LoVo (cell line): ENCODE data around the gene ZSCAN1.

Experiments used
- DNase-seq: peaks from one replicate; pipeline ENCODE4 v3.0.0-alpha.2; 2016; ENCODE audit warnings: low spot score

ZSCAN1 gene

GRCh38 chr19:58040751-58041525 lies 7.1 kb downstream of the ZSCAN1 start:
- no peak for DNase-seq

GRCh38 chr19:58042495-58043340 lies 8.9 kb downstream of the ZSCAN1 start:
- no peak for DNase-seq

- DNase-seq, result no peak
Observed at GRCh38 chr19:58044391-58044790, 10.6 kb downstream of the ZSCAN1 start.

GRCh38 chr19:58044886-58045285 lies 11.1 kb downstream of the ZSCAN1 start:
- DNase-seq, result no peak

GRCh38 chr19:58045411-58046050 lies 11.7 kb downstream of the ZSCAN1 start:
- no peak for DNase-seq

- DNase-seq, result no peak
Observed at GRCh38 chr19:58046856-58047255, 13.0 kb downstream of the ZSCAN1 start.

- no peak for DNase-seq
Observed at GRCh38 chr19:58047672-58048071, 13.8 kb downstream of the ZSCAN1 start.

- no peak for DNase-seq
Observed at GRCh38 chr19:58052256-58052655, 18.4 kb downstream of the ZSCAN1 start.

GRCh38 chr19:58053480-58054156 lies 19.8 kb downstream of the ZSCAN1 start:
- DNase-seq, result no peak

GRCh38 chr19:58054901-58055874 lies 21.4 kb downstream of the ZSCAN1 start:
- DNase-seq, result no peak

- no peak for DNase-seq
Observed at GRCh38 chr19:58056261-58056660, 22.4 kb downstream of the ZSCAN1 start.

- no peak for DNase-seq
Observed at GRCh38 chr19:58056861-58057260, 23.0 kb downstream of the ZSCAN1 start.

- no peak for DNase-seq
Observed at GRCh38 chr19:58058467-58058866, 24.6 kb downstream of the ZSCAN1 start.

GRCh38 chr19:58059003-58059670 lies 25.3 kb downstream of the ZSCAN1 start, which contains the start of gene ZNF135:
Gene ZNF135 (plus strand): TSS chr19:58059282. CDS start chr19:58060003, 721 bp downstream.
- no peak for DNase-seq

- no peak for DNase-seq
Observed at GRCh38 chr19:58059671-58060078, 25.9 kb downstream of the ZSCAN1 start.

- DNase-seq, result no peak
Observed at GRCh38 chr19:58060231-58060630, 26.4 kb downstream of the ZSCAN1 start.

GRCh38 chr19:58063712-58064111 lies 29.9 kb downstream of the ZSCAN1 start:
- no peak for DNase-seq

GRCh38 chr19:58067240-58067912 lies 33.6 kb downstream of the ZSCAN1 start:
- no peak for DNase-seq

- no peak for DNase-seq
Observed at GRCh38 chr19:58079792-58080191, 46.0 kb downstream of the ZSCAN1 start.

- no peak for DNase-seq
Observed at GRCh38 chr19:58083021-58083420, 49.2 kb downstream of the ZSCAN1 start.
